ENCODE results near the gene HEY2. TPM values are rescaled to one million over a fixed set of nuclear protein-coding genes. Genes with fewer than 3 reads are reported as not detected.

The HEY2 gene
- total and polyA plus RNA-seq, 2 of the 8 experiments (the other 6 are each of a cell fraction or from before 2014, with no cell fraction given), result 9.1 to 16.2 TPM

- TF ChIP-seq CREB1 (IDR thresholded peaks at IDR 0.05) (no peak), CBX8 (IDR thresholded peaks at IDR 0.05; ENCODE audit: borderline replicate concordance, low read depth, low read length) (no peak), POLR2A (IDR thresholded peaks at IDR 0.05; ENCODE audit: control extremely low read depth in 1 of 2, low read depth in 2 of 2, low read length in 2 of 2) (no peak), KDM1A (IDR thresholded peaks at IDR 0.05; ENCODE audit: borderline replicate concordance, low read length) (no peak), CHD7 (IDR thresholded peaks at IDR 0.05; ENCODE audit: insufficient replicate concordance, low read length) (no peak), CEBPB (IDR thresholded peaks at IDR 0.05; ENCODE audit: low read depth, low read length) (no peak), SP2 (IDR thresholded peaks at IDR 0.05; ENCODE audit: low read length) (no peak)
Measured at GRCh38 chr6:125753937-125754259, 4.5 kb downstream of the HEY2 start (continued).

Measured in H1 (cell line).